Colonic mucosa (tissue), 4 donors: ENCODE data around the gene HIRA. TPM values are rescaled to one million over a fixed set of nuclear protein-coding genes. Genes with fewer than 3 reads are reported as not detected.
"Not testable (repeated sequence)": the region's sequence is repeated elsewhere in the genome, so short reads cannot be mapped to it uniquely, and the experiment has no call there.

Source experiments
- DNase-seq: peaks from one replicate; pipeline ENCODE4 v3.0.0-alpha.2; 2020
- H3K27ac ChIP-seq: fragments of 200-600 bp; one replicate; pipeline ENCODE4 v1.8.0; 2021
- H3K27me3 ChIP-seq: fragments of 200-600 bp; one replicate; pipeline ENCODE4 v1.8.0; 2021
- H3K36me3 ChIP-seq: fragments of 200-600 bp; one replicate; pipeline ENCODE4 v1.8.0; 2021
- H3K4me1 ChIP-seq: fragments of 200-600 bp; one replicate; pipeline ENCODE4 v1.8.0; 2021; ENCODE audit warnings: mild to moderate bottlenecking
- H3K4me3 ChIP-seq: fragments of 200-600 bp; one replicate; pipeline ENCODE4 v1.8.0; 2021
- H3K9ac ChIP-seq, 2 donors: one replicate each; pipeline ENCODE4 v1.7.0; 2013; ENCODE audit warnings: control low read depth in 2 of 2, low read depth in 2 of 2, low read length in 2 of 2
- H3K9me3 ChIP-seq: fragments of 200-600 bp; one replicate; pipeline ENCODE4 v1.8.0; 2021
- intact Hi-C: fragments of 100-400 bp; cut with DNase I; formaldehyde crosslinking; loops from one replicate; pipeline ENCODE4 v1.14.1; 2022
- total RNA-seq, 2 donors: library from RNA; stranded (reverse); fragmentation: NEBNext Ultra II Directional in 1 of 2; extraction: Animal tissue kit (Norgen Biotek cat#: 25700) in 1 of 2; gene quantifications; one replicate each; pipeline ENCODE4 v1.2.1, GENCODE V29; 2021
- TF ChIP-seq, protein P1 (sequence below): fragments of 200-600 bp; IDR thresholded peaks from one replicate; pipeline ENCODE4 v1.8.0; 2022; ENCODE audit warnings: antibody characterized with exemption, mild to moderate bottlenecking
- donor health status: healthy.
- donor health status: DM: no; HTN: no; CAD: no.
- donor health status: DM: no; HTN: no; CAD: no.

The HIRA gene
- total RNA-seq, 2 donors from 2014 or later: 22.3 to 41.5 TPM

DNA sequence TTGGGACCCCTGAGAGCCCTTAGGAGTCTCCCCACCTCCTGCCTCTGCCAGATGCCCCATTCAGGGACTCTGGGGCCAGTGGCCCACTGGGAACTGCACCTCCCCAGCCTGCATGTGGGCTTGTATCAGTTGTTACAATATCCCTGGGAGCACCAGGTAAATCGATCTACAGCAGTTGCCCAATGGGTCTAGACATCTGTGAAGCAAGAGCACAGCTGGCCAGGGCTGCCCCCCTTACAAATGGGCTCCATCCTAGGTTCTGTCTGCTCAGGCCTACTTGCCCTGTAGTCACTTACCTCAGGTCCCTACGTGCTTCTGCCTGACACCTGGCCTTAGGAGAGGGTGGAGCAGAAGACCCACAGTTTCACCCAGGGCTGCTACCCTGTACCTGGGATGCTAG, 62.7 kb downstream of the HIRA start:
- no peaks in the 10 kb centered on the region for H3K27me3 ChIP-seq
- TF ChIP-seq, protein P1, sequence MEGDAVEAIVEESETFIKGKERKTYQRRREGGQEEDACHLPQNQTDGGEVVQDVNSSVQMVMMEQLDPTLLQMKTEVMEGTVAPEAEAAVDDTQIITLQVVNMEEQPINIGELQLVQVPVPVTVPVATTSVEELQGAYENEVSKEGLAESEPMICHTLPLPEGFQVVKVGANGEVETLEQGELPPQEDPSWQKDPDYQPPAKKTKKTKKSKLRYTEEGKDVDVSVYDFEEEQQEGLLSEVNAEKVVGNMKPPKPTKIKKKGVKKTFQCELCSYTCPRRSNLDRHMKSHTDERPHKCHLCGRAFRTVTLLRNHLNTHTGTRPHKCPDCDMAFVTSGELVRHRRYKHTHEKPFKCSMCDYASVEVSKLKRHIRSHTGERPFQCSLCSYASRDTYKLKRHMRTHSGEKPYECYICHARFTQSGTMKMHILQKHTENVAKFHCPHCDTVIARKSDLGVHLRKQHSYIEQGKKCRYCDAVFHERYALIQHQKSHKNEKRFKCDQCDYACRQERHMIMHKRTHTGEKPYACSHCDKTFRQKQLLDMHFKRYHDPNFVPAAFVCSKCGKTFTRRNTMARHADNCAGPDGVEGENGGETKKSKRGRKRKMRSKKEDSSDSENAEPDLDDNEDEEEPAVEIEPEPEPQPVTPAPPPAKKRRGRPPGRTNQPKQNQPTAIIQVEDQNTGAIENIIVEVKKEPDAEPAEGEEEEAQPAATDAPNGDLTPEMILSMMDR: no peak
- no peak for DNase-seq
- H3K9ac ChIP-seq: no peak overlapping the region
- no peak overlapping the region for H3K27ac ChIP-seq
- no peaks in the 10 kb centered on the region for H3K36me3 ChIP-seq
- no peaks in the 10 kb centered on the region for H3K9me3 ChIP-seq
- H3K4me3 ChIP-seq: no peak overlapping the region
- no peaks in the 10 kb centered on the region for H3K4me1 ChIP-seq
- intact Hi-C loops: no loop called here

DNA sequence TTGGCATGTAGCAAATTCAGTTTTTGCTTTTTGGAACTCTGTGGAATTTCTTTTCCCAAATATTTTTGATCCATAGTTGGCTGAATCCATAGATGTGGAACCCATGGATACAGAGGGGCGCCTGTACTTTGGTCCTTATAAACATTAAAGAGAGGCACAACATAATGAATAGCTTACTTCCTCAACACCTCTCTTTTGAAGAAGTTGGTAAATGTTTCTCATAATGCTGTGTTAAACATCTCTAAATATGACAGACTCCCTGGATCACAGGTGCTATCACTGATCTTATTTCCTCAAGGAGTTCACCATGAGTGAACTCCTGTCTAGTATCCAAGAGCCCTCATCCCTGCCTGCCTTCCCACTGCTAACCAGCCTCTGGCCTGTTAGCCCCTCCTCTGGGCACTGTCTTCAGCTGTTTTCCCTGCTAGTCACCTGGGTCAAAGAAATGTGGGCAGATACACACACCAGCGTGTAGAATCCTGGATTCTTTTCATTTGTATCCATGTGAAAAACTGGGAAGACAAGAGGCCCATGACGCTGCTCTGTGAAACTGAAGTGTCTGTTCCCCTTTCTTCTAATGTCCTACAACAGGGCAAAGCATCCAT, 63.7 kb downstream of the HIRA start:
- Histone ChIP-seq H3K4me1 (no peaks in the 10 kb centered on the region), H3K4me3 (no peak overlapping the region), H3K9ac (no peak overlapping the region), H3K9me3 (no peaks in the 10 kb centered on the region), H3K27me3 (no peaks in the 10 kb centered on the region), H3K36me3 (no peaks in the 10 kb centered on the region), H3K27ac (no peak overlapping the region)
- intact Hi-C loops: no loop called here
- no peak for DNase-seq
- TF ChIP-seq, protein P1: no peak

DNA sequence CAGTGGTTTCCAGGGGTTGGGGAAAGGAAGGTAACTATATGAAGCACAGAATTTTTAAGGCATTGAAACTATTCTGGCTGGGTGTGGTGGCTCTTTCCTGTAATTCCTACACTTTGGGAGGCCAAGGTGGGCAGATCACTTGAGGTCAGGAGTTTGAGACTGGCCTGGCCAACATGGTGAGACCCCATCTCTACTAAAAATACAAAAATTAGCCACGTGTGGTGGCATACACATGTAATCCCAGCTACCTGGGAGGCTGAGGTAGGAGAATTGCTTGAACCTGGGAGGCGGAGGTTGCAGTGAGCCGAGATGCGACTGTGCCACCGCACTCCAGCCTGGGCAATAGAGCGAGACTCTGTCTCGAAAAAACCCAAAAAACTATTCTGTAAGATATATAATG, 68.0 kb downstream of the HIRA start:
- H3K4me3 ChIP-seq, intact Hi-C loops, DNase-seq, H3K27ac ChIP-seq, H3K9ac ChIP-seq, H3K9me3 ChIP-seq, H3K27me3 ChIP-seq, H3K4me1 ChIP-seq: not testable (repeated sequence)
- H3K36me3 ChIP-seq: peaks cover 12% of the 10 kb centered on the region

DNA sequence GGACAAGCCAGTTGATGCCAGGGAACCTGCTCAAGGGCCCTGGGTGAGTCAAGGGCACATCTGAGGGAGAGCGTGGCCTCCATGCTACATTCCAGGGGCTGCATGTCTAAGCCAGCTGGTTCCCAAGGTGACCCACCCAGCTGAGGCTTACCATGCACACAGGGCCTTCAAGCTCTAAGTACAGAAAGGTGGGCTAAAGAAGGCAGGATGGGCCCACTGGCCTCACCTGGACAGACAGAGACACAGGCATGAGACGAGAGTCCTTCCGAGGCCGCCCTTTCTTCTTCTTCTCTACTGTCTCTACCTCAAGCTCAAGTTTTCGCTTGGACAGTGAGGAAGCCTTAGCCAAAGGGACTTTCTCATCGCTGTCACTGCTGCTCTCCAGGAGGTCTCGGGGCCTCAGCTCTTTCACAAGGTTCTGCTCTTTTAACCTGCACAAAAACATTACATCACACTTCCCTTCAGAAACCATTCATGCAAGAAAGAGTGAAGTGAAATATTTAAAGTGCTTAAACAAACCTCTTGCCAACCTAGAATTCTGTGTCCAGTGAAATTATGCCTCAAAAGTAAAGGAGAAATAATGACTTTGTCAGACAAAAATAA, 69.9 kb downstream of the HIRA start:
- peaks cover 12% of the 10 kb centered on the region for H3K36me3 ChIP-seq
- no peaks in the 10 kb centered on the region for H3K27me3 ChIP-seq
- no peaks in the 10 kb centered on the region for H3K9me3 ChIP-seq
- intact Hi-C loops: no loop called here
- H3K27ac ChIP-seq: no peak overlapping the region
- no peak for DNase-seq
- TF ChIP-seq, protein P1: no peak
- no peak overlapping the region for H3K9ac ChIP-seq
- no peak overlapping the region for H3K4me3 ChIP-seq
- no peaks in the 10 kb centered on the region for H3K4me1 ChIP-seq

DNA sequence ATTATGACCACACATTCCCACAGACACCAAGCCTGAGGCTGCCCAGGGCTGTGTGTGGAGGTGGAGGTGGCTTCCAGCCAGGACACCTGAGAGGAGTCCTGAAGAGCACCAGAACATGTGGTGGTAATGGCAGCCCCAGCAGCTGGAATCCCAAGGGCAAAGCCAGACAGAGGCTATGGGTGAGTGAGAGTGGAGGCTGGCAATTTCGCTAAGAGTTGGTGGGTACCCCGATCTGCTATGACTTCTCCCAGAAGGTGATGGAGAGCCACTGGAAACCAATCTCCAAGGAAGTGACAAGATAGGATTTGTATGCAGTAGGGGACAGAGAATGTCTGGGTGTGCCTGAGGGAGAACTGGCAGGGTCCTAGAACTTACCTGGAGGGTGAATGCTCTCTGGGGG, 70.7 kb downstream of the HIRA start:
- no peak overlapping the region for H3K27ac ChIP-seq
- no peak overlapping the region for H3K4me3 ChIP-seq
- no peak overlapping the region for H3K9ac ChIP-seq
- intact Hi-C loops: no loop called here
- peaks cover 12% of the 10 kb centered on the region for H3K36me3 ChIP-seq
- no peaks in the 10 kb centered on the region for H3K9me3 ChIP-seq
- H3K27me3 ChIP-seq: no peaks in the 10 kb centered on the region
- no peaks in the 10 kb centered on the region for H3K4me1 ChIP-seq
- DNase-seq: no peak
- TF ChIP-seq, protein P1: no peak

DNA sequence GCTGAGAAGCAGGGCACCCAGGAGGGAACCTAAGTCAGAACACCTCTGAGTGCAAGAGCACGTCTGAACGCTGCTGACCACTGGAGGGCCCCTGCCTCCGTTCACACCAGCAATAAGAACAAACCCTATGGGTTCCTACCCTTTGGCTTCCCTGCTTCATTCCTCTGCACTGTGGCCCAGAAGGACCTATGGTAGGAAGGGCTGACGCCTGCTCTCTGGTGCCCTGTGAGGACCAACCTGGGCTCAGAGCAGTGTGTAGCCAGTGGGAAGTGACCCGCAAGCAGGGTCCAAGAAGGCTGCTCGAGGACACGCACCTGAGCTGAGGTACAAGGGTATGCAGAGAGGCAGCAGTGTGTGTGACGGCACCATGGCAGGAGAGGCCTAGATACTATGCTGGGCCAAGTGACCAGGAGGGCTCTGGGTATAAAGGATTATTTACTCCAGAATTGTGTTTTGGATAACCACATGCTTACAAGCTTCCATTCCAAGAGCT, 71.2 kb downstream of the HIRA start:
- DNase-seq: no peak
- Histone ChIP-seq H3K9ac (no peak overlapping the region), H3K36me3 (peaks cover 12% of the 10 kb centered on the region)

More for the DNA sequence above, 71.2 kb downstream of the HIRA start:
- intact Hi-C loops: no loop called here
- H3K9me3 ChIP-seq: no peaks in the 10 kb centered on the region
- H3K27ac ChIP-seq: no peak overlapping the region
- H3K4me1 ChIP-seq: no peaks in the 10 kb centered on the region
- no peaks in the 10 kb centered on the region for H3K27me3 ChIP-seq
- TF ChIP-seq, protein P1: no peak
- no peak overlapping the region for H3K4me3 ChIP-seq
